Measurements from ENCODE around the gene TPM1.

The TPM1 gene

GRCh38 chr15:63016234-63016633 is 26.3 kb upstream of the TPM1 start:
- no peak for DNase-seq (ENCODE audit: low read depth)

GRCh38 chr15:63018639-63019038 is 23.9 kb upstream of the TPM1 start:
- DNase-seq (ENCODE audit: low read depth), result no peak

GRCh38 chr15:63019511-63020109 is 22.9 kb upstream of the TPM1 start:
- no peak for DNase-seq (ENCODE audit: low read depth)

- no peak for DNase-seq (ENCODE audit: low read depth)
These were observed 22.4 kb upstream of the TPM1 start for GRCh38 chr15:63020128-63020527.

GRCh38 chr15:63020759-63021430 is 21.7 kb upstream of the TPM1 start:
- DNase-seq (ENCODE audit: low read depth), result no peak

- no peak for DNase-seq (ENCODE audit: low read depth)
These were observed 20.4 kb upstream of the TPM1 start for GRCh38 chr15:63022181-63022580.

- DNase-seq (ENCODE audit: low read depth), result no peak
These were observed 19.9 kb upstream of the TPM1 start for GRCh38 chr15:63022663-63023062.

GRCh38 chr15:63023351-63023945 is 19.1 kb upstream of the TPM1 start:
- no peak for DNase-seq (ENCODE audit: low read depth)

- DNase-seq (ENCODE audit: low read depth), result no peak
These were observed 17.1 kb upstream of the TPM1 start for GRCh38 chr15:63025460-63025859.

GRCh38 chr15:63027646-63028045 is 14.9 kb upstream of the TPM1 start:
- DNase-seq (ENCODE audit: low read depth), result no peak

- no peak for DNase-seq (ENCODE audit: low read depth)
These were observed 14.0 kb upstream of the TPM1 start for GRCh38 chr15:63028442-63029110.

GRCh38 chr15:63029676-63030075 is 12.9 kb upstream of the TPM1 start:
- DNase-seq (ENCODE audit: low read depth), result no peak

GRCh38 chr15:63030101-63030551 is 12.4 kb upstream of the TPM1 start:
- DNase-seq (ENCODE audit: low read depth), result no peak

GRCh38 chr15:63034578-63034977 is 8.0 kb upstream of the TPM1 start:
- DNase-seq (ENCODE audit: low read depth), result no peak

GRCh38 chr15:63035253-63035652 is 7.3 kb upstream of the TPM1 start:
- DNase-seq (ENCODE audit: low read depth), result no peak

- DNase-seq (ENCODE audit: low read depth), result no peak
These were observed 6.6 kb upstream of the TPM1 start for GRCh38 chr15:63035977-63036376.

GRCh38 chr15:63037976-63038720 is 4.4 kb upstream of the TPM1 start:
- no peak for DNase-seq (ENCODE audit: low read depth)

GRCh38 chr15:63038926-63039673 is 3.4 kb upstream of the TPM1 start:
- DNase-seq (ENCODE audit: low read depth), result no peak

- no peak for DNase-seq (ENCODE audit: low read depth)
These were observed 2.7 kb upstream of the TPM1 start for GRCh38 chr15:63039811-63040210.

GRCh38 chr15:63040509-63040908 is 2.0 kb upstream of the TPM1 start:
- no peak for DNase-seq (ENCODE audit: low read depth)

- DNase-seq (ENCODE audit: low read depth), result no peak
These were observed 1.6 kb upstream of the TPM1 start for GRCh38 chr15:63040954-63041353.
